SK-N-SH (cell line): ENCODE measurements around the gene FAM120C. TPM values are rescaled to one million over a fixed set of nuclear protein-coding genes. Genes with fewer than 3 reads are reported as not detected.

Experiments used
- CTCF ChIA-PET: fragments of 300-600, 350-600 bp; formaldehyde crosslinking; extraction: SDS; loops from one replicate; lab custom pipeline; 2021; lab: Yijun Ruan, JAX
- POLR2A ChIA-PET: fragments of 350-600 bp; sonication (Branson Sonifier 250); formaldehyde crosslinking; extraction: SDS; loops from one replicate; lab custom pipeline; 2020; ENCODE audit warnings: antibody characterized with exemption, inconsistent platforms; lab: Yijun Ruan, JAX
- DNase-seq: peaks from one replicate; pipeline ENCODE4 v3.0.0; 2012
- H2AFZ ChIP-seq: fragments of 200-600 bp; sonication (generic); 2 replicates; pipeline ENCODE4 v1.8.1; 2016; ENCODE audit warnings: antibody characterized with exemption, mild to moderate bottlenecking, low read depth
- H3F3A ChIP-seq: fragments of 200-600 bp; sonication (generic); replicated peaks from 2 replicates; pipeline ENCODE3; 2016; ENCODE audit warnings: antibody characterized with exemption, mild to moderate bottlenecking; ENCODE audit not compliant: insufficient read depth
- H3K27ac ChIP-seq, 2 experiments: fragments of 200-500 bp in 1 of 2; fragments of 200-600 bp in 1 of 2; sonication (Bioruptor generic) in 1 of 2; sonication (generic), shearing (Covaris generic) in 1 of 2; 2 replicates each; pipeline versions ENCODE4 v1.5.1 to v1.6.1; 2014 to 2016; ENCODE audit warnings: low read depth in 2 of 2, inconsistent platforms in 1 of 2, low read length in 1 of 2, mild to moderate bottlenecking in 1 of 2, mixed read lengths in 1 of 2
- H3K27me3 ChIP-seq: fragments of 200-600 bp; sonication (generic), shearing (Covaris generic); 2 replicates; pipeline ENCODE4 v1.6.1; 2016; ENCODE audit warnings: mixed run types; ENCODE audit not compliant: insufficient read depth
- H3K36me3 ChIP-seq, 2 experiments: fragments of 200-500 bp in 1 of 2; fragments of 200-600 bp in 1 of 2; sonication (Bioruptor generic) in 1 of 2; sonication (generic) in 1 of 2; replicated peaks in 1 of 2; 2 replicates each; pipeline versions ENCODE3 to v1.5.1; 2014 to 2016; ENCODE audit warnings: low read length in 1 of 2, mild to moderate bottlenecking in 1 of 2; ENCODE audit not compliant: insufficient read depth in 2 of 2, control insufficient read depth in 1 of 2
- H3K4me1 ChIP-seq, 2 experiments: fragments of 200-500 bp in 1 of 2; fragments of 200-600 bp in 1 of 2; sonication (Bioruptor generic) in 1 of 2; sonication (generic), shearing (Covaris generic) in 1 of 2; 2 replicates each; pipeline versions ENCODE4 v1.5.1 to v1.6.1; 2014 to 2016; ENCODE audit warnings: low read depth in 1 of 2, low read length in 1 of 2, mixed run types in 1 of 2; ENCODE audit not compliant: insufficient read depth in 2 of 2, control insufficient read depth in 1 of 2
- H3K4me2 ChIP-seq: fragments of 200-600 bp; sonication (generic), shearing (Covaris generic); 2 replicates; pipeline ENCODE4 v1.6.1; 2017; ENCODE audit warnings: mixed run types
- H3K4me3 ChIP-seq, 2 experiments: fragments of 200-500 bp in 1 of 2; fragments of 200-600 bp in 1 of 2; sonication (Bioruptor generic) in 1 of 2; sonication (generic), shearing (Covaris generic) in 1 of 2; 2 replicates each; pipeline versions ENCODE4 v1.5.1 to v1.8.1; 2014 to 2016; ENCODE audit warnings: low read depth in 2 of 2, inconsistent platforms in 1 of 2, low read length in 1 of 2, mild to moderate bottlenecking in 1 of 2, mixed read lengths in 1 of 2, moderate library complexity in 1 of 2
- H3K79me2 ChIP-seq: fragments of 200-600 bp; sonication (generic); 2 replicates; pipeline ENCODE4 v1.8.1; 2017; ENCODE audit warnings: mild to moderate bottlenecking; ENCODE audit not compliant: insufficient read depth
- H3K9ac ChIP-seq: fragments of 200-600 bp; sonication (generic); 2 replicates; pipeline ENCODE4 v1.6.1; 2017; ENCODE audit warnings: mixed run types
- H3K9me2 ChIP-seq: fragments of 200-600 bp; sonication (generic); 2 replicates; pipeline ENCODE4 v1.6.1; 2017; ENCODE audit warnings: mixed run types
- H3K9me3 ChIP-seq: fragments of 200-600 bp; sonication (generic); 2 replicates; pipeline ENCODE4 v1.6.1; 2017; ENCODE audit warnings: mixed run types, mild to moderate bottlenecking, moderate library complexity
- H4K20me1 ChIP-seq: fragments of 200-600 bp; sonication (generic); 2 replicates; pipeline ENCODE4 v1.6.1; 2017; ENCODE audit warnings: mild to moderate bottlenecking, mixed run types; ENCODE audit not compliant: insufficient read depth
- EP300 ChIP-seq, 2 experiments: IDR thresholded peaks; 2 replicates each; pipeline versions ENCODE4 v1.4.0 to v1.6.1; 2012; ENCODE audit warnings: borderline replicate concordance in 1 of 2, low read depth in 1 of 2, low read length in 1 of 2
- EZH2phosphoT487 ChIP-seq: fragments of 200-600 bp; sonication (generic); IDR thresholded peaks from 2 replicates; pipeline ENCODE4 v1.6.1; 2017; ENCODE audit warnings: low read depth, mixed run types, mild to moderate bottlenecking, antibody characterized with exemption, moderate library complexity, borderline replicate concordance
- FOXJ3 ChIP-seq: sonication (generic); formaldehyde crosslinking; IDR thresholded peaks from 2 replicates; pipeline ENCODE4 v1.5.1; 2020; ENCODE audit warnings: mild to moderate bottlenecking, missing genetic modification reagents
- FOXM1 ChIP-seq: IDR thresholded peaks from 2 replicates; pipeline ENCODE4 v1.4.0; 2012; ENCODE audit warnings: low read depth, mild to moderate bottlenecking
- GABPA ChIP-seq: IDR thresholded peaks from 2 replicates; pipeline ENCODE4 v1.4.0; 2012; ENCODE audit warnings: low read depth, mild to moderate bottlenecking
- GATA2 ChIP-seq: sonication (generic); formaldehyde crosslinking; IDR thresholded peaks from 2 replicates; pipeline ENCODE4 v1.5.0; 2020; ENCODE audit warnings: mild to moderate bottlenecking, missing genetic modification reagents
- JUND ChIP-seq: IDR thresholded peaks from 2 replicates; pipeline ENCODE4 v1.4.0; 2012
- MXI1 ChIP-seq: IDR thresholded peaks from 2 replicates; pipeline ENCODE4 v1.6.1; 2012; ENCODE audit warnings: mild to moderate bottlenecking, low read depth, low read length, improper control_type of control experiment
- NFIC ChIP-seq: IDR thresholded peaks from 2 replicates; pipeline ENCODE4 v1.4.0; 2012; ENCODE audit warnings: borderline replicate concordance
- NRF1 ChIP-seq: IDR thresholded peaks from 2 replicates; pipeline ENCODE4 v1.6.1; 2012; ENCODE audit warnings: low read depth, mild to moderate bottlenecking, low read length
- POLR2AphosphoS5 ChIP-seq: IDR thresholded peaks from 2 replicates; pipeline ENCODE4 v1.6.1; 2012; ENCODE audit warnings: low read depth, low read length
- RCOR1 ChIP-seq: fragments of 150-350 bp; IDR thresholded peaks from 2 replicates; pipeline ENCODE4 v1.6.1; 2017; ENCODE audit warnings: antibody characterized with exemption, low read length
- SIN3A ChIP-seq: IDR thresholded peaks from 2 replicates; pipeline ENCODE4 v1.6.1; 2012; ENCODE audit warnings: low read depth, mild to moderate bottlenecking, low read length, moderate library complexity, borderline replicate concordance
- SMC3 ChIP-seq: IDR thresholded peaks from 2 replicates; pipeline ENCODE4 v1.6.1; 2012; ENCODE audit warnings: low read depth, low read length, improper control_type of control experiment
- TAF1 ChIP-seq: IDR thresholded peaks from 2 replicates; pipeline ENCODE4 v1.6.1; 2012; ENCODE audit warnings: low read depth, mild to moderate bottlenecking, low read length, moderate library complexity, borderline replicate concordance
- USF2 ChIP-seq: fragments of 150-350 bp; IDR thresholded peaks from 2 replicates; pipeline ENCODE4 v1.6.1; 2017; ENCODE audit warnings: antibody characterized with exemption, low read length, low read depth, borderline replicate concordance
- WGBS: methylation state at CpG from one replicate; pipeline ENCODE4 v1.1.6; 2017; ENCODE audit warnings: low lambda C conversion rate; 5-methylcytosine and 5-hydroxymethylcytosine counted together
- polyA plus RNA-seq, 3 experiments: library from polyadenylated mRNA; depleted of rRNA; stranded (reverse); fragments of >200 nt; gene quantifications; 2 replicates each; pipeline ENCODE4 v1.2.3, GENCODE V29; 2012
- TF ChIP-seq, protein P1 (sequence below): IDR thresholded peaks from 2 replicates; pipeline ENCODE4 v1.4.0; 2012; ENCODE audit warnings: low read depth, borderline replicate concordance
- TF ChIP-seq, protein P2 (sequence below): IDR thresholded peaks from 2 replicates; pipeline ENCODE4; 2012
- TF ChIP-seq, protein P3 (sequence below): fragments of 200-600 bp; sonication (generic); IDR thresholded peaks from 2 replicates; pipeline ENCODE4 v1.6.1; 2017; ENCODE audit warnings: antibody characterized with exemption, mild to moderate bottlenecking, moderate library complexity

The FAM120C gene
- polyA plus RNA-seq, 1 of the 3 experiments (the other 2 are of a cell fraction), result 6.0 TPM

- no peaks in the 10 kb centered on the region for H3K4me1 ChIP-seq
- H3K4me3 ChIP-seq, result no peak overlapping the region
- TF ChIP-seq NFIC (no peak), GATA2 (CRISPR knock-in tag) (no peak), FOXM1 (no peak), FOXJ3 (CRISPR knock-in tag) (no peak), EZH2phosphoT487 (no peak), RCOR1 (no peak), NRF1 (no peak), MXI1 (no peak)
- TF ChIP-seq, protein P1, sequence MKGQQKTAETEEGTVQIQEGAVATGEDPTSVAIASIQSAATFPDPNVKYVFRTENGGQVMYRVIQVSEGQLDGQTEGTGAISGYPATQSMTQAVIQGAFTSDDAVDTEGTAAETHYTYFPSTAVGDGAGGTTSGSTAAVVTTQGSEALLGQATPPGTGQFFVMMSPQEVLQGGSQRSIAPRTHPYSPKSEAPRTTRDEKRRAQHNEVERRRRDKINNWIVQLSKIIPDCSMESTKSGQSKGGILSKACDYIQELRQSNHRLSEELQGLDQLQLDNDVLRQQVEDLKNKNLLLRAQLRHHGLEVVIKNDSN, result no peak
- TF ChIP-seq, protein P2, sequence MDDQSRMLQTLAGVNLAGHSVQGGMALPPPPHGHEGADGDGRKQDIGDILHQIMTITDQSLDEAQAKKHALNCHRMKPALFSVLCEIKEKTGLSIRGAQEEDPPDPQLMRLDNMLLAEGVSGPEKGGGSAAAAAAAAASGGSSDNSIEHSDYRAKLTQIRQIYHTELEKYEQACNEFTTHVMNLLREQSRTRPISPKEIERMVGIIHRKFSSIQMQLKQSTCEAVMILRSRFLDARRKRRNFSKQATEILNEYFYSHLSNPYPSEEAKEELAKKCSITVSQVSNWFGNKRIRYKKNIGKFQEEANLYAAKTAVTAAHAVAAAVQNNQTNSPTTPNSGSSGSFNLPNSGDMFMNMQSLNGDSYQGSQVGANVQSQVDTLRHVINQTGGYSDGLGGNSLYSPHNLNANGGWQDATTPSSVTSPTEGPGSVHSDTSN, result no peak
- TF ChIP-seq, protein P3, sequence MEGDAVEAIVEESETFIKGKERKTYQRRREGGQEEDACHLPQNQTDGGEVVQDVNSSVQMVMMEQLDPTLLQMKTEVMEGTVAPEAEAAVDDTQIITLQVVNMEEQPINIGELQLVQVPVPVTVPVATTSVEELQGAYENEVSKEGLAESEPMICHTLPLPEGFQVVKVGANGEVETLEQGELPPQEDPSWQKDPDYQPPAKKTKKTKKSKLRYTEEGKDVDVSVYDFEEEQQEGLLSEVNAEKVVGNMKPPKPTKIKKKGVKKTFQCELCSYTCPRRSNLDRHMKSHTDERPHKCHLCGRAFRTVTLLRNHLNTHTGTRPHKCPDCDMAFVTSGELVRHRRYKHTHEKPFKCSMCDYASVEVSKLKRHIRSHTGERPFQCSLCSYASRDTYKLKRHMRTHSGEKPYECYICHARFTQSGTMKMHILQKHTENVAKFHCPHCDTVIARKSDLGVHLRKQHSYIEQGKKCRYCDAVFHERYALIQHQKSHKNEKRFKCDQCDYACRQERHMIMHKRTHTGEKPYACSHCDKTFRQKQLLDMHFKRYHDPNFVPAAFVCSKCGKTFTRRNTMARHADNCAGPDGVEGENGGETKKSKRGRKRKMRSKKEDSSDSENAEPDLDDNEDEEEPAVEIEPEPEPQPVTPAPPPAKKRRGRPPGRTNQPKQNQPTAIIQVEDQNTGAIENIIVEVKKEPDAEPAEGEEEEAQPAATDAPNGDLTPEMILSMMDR, result no peak
- H2AFZ ChIP-seq, result no peak overlapping the region
- DNase-seq, result no peak
- no peaks in the 10 kb centered on the region for H3K27me3 ChIP-seq
- H3K27ac ChIP-seq, result no peak overlapping the region
- no peaks in the 10 kb centered on the region for H3K9me2 ChIP-seq
- 46% methylated on average over 4 of the region's 4 CpGs for WGBS
- H3K9ac ChIP-seq, result no peak overlapping the region
- H3F3A ChIP-seq, result no peaks in the 10 kb centered on the region
- no peaks in the 10 kb centered on the region for H3K79me2 ChIP-seq
- POLR2A ChIA-PET, result no interaction called here
- CTCF ChIA-PET, result interaction anchor here (1.1 kb wide), 1 partner anchor 23 kb away, joined by 5 read pairs; no protein-coding TSS in a partner anchor
- H3K4me2 ChIP-seq, result no peak overlapping the region
- H3K36me3 ChIP-seq, result no peaks in the 10 kb centered on the region
- H3K9me3 ChIP-seq, result no peaks in the 10 kb centered on the region
- H4K20me1 ChIP-seq, result no peaks in the 10 kb centered on the region
These were observed 47.5 kb upstream of the FAM120C start for GRCh38 chrX:54230435-54231148.

- ChIA-PET POLR2A (no interaction called here), CTCF (no interaction called here)
- H3K27ac ChIP-seq, result no peak overlapping the region
- H4K20me1 ChIP-seq, result no peaks in the 10 kb centered on the region
- H3K4me1 ChIP-seq, result no peaks in the 10 kb centered on the region
- TF ChIP-seq EP300 (IDR thresholded peaks at IDR 0.05; ENCODE audit: borderline replicate concordance in 1 of 2, low read depth in 1 of 2, low read length in 1 of 2) (no peak), FOXJ3 (CRISPR knock-in tag) (no peak), FOXM1 (no peak), SMC3 (no peak), USF2 (no peak), TAF1 (no peak), JUND (no peak), GABPA (no peak), NRF1 (no peak), SIN3A (no peak), POLR2AphosphoS5 (no peak)
- TF ChIP-seq, all 33 proteins: peak for 0
- Histone ChIP-seq H3K4me2 (no peak overlapping the region), H3K36me3 (no peaks in the 10 kb centered on the region), H2AFZ (no peak overlapping the region), H3K79me2 (no peaks in the 10 kb centered on the region), H3K9me3 (no peaks in the 10 kb centered on the region), H3K9ac (no peak overlapping the region), H3K9me2 (no peaks in the 10 kb centered on the region), H3K27me3 (no peaks in the 10 kb centered on the region), H3F3A (peaks cover 5% of the 10 kb centered on the region), H3K4me3 (no peak overlapping the region)
- no peak for DNase-seq
- 49% methylated on average over 2 of the region's 2 CpGs for WGBS
These were observed 40.5 kb upstream of the FAM120C start for GRCh38 chrX:54223581-54223980.
